ENCODE measurements around the gene CACNA1C.

The CACNA1C gene

GRCh38 chr12:2052826-2053678 is at the start of gene CACNA1C:
TSS of gene CACNA1C (plus strand) at chr12:2052987. CDS start at chr12:2053563, 576 bp downstream.
- peak; percentile 61 to 73 for ATAC-seq

GRCh38 chr12:2003676-2004112 is 49.1 kb upstream of the CACNA1C start:
- peak; percentile 2 to 12 for ATAC-seq

GRCh38 chr12:2004113-2004929 is 48.5 kb upstream of the CACNA1C start, which contains the start of gene DCP1B:
TSS of gene DCP1B (minus strand) at chr12:2004457. CDS start at chr12:2004431, 26 bp downstream.
- peak; percentile 100 for ATAC-seq

GRCh38 chr12:2008677-2009076 is 44.1 kb upstream of the CACNA1C start:
- ATAC-seq = no peak

DNA sequence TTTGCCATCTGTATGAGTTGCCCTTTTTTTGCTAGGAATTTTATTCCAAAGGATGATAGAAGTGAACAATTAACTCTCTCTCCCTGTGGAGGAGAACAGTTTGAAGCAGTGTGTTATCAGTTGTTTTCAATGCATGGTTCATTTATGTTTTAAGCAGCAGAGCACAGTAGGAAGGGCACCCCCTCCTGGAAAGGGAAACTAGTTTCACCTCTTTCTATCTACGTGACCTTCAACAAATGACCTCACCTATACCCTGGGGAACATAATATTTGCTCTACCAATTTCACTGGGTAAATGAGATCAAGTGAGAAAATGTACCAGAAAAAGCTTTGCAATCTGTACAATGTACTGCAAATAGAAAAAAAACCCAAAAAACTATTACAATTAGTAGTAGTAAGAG is 43.2 kb upstream of the CACNA1C start:
- ATAC-seq = no peak

GRCh38 chr12:2011643-2012607 is 40.9 kb upstream of the CACNA1C start:
- ATAC-seq = no peak

GRCh38 chr12:2013086-2013485 is 39.7 kb upstream of the CACNA1C start:
- no peak for ATAC-seq

GRCh38 chr12:2013527-2014223 is 39.1 kb upstream of the CACNA1C start:
- no peak for ATAC-seq

DNA sequence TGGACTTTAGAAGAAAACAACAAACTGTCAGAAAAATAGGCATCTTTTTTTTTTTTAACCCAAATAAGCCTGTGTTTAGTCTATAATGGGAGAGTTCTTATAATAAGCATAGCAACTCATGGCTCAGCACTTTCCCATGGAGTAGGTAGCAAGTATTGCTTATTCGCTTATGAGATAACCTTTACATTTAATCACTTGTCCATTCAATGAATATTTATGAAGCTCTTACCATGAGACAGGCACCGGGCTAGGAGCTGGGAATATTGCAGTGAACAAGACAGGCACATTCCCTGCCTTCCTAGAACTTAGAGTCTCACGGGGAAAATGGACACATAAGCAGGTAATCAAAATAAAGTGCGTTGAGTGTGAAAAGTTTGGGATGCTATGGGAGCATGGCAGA is 38.6 kb upstream of the CACNA1C start:
- ATAC-seq = no peak

- peak; percentile 76 to 83 for ATAC-seq
Observed at GRCh38 chr12:2016862-2017545, 35.8 kb upstream of the CACNA1C start.

DNA sequence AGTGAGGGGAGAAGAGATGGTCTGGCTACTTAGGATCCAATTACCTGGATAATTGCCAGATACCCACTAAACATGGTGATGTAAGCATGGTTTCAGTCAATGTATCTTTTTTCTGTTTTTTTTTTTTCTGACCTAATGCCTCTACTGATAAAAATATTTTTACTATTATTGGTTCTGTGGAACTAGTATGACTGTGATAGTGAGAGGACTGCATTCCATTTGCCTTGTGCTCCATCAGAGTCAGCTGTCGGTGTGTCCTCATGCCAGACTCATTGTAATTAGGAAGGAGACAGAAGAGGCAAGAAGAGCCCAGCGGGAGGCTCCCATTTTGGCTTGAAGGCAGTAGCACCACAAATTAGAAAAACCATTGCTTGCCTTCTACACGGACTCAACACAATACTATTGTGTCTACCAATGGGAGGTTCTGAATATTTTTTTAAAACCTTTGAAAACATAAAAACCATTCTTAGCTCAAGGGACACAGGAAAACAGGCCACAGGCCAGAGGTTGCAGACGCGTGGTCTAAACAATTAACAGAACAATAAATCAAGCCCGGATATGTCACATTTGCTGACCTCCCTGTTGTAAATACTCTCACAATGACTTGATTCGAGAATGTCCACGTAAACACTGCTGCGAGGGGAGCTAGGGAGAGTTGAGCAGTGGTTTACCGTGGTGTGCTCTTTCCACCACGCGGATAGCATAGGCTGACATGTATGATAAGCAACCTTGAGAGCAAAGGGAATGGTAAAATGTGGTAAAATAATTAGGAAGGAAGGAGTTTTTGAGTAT is 35.0 kb upstream of the CACNA1C start:
- ATAC-seq = peak in 1 of 2 donors; percentile 22

- no peak for ATAC-seq
Observed at GRCh38 chr12:2018391-2018790, 34.4 kb upstream of the CACNA1C start.

DNA sequence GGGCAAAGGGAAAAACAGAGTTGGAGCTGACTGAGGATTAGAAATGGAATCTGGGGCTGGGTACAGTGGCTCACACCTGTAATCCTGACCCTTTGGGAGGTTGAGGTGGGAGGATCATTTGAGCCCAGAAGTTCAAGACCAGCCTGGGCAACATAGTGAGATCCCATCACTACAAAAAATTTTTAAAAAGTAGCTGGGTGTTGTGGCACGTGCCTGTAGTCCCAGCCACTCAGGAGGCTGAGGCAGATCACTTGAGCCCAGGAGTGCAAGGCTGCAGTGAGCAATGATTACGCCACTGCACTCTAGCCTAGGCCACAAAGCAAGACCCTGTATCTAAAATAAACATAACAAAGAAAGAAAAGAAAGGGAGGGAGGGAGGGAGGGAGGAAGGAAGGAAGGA is 33.7 kb upstream of the CACNA1C start:
- ATAC-seq = no peak

DNA sequence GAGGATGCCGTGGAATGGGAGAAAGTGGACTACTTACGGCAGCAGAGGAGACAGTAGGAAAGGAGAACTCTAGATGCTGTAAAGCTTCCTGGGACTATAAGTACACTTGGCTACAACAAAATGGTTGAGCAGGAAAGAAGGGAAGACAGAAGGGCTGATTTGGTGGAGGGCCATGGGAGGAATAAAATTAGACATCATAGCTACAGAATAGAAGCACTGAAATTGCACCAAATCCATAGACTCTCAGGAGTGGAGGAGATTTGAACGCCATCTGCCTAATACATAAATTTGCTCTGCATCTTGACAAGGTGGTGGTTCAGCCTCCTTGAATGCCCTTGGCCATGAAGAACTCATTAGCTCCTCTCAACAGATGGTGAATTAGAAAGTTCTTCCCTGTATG is 32.3 kb upstream of the CACNA1C start:
- no peak for ATAC-seq

GRCh38 chr12:2023365-2023764 is 29.4 kb upstream of the CACNA1C start:
- no peak for ATAC-seq

GRCh38 chr12:2027351-2027750 is 25.4 kb upstream of the CACNA1C start:
- ATAC-seq = no peak

- no peak for ATAC-seq
Observed at GRCh38 chr12:2029851-2030250, 22.9 kb upstream of the CACNA1C start.

DNA sequence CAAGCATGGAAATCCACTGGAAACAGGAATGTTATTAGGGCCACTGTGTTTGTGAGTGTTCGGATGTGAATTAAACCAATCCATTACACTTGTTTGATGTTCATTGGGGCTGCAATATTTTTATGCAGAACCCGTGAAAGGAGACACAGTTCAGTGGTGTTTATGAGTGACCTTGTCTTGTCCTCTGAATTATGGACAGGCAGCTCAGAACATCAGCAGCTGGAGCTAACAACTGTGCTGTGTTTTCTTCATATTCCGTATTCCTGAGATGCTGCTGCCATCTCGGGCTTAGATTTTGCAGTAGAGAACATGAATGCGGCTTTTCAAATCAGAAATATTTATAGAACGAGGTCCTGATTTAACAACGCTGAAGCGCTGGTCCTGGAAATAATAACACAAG is 20.3 kb upstream of the CACNA1C start:
- no peak for ATAC-seq

GRCh38 chr12:2034633-2035430 is 18.0 kb upstream of the CACNA1C start:
- ATAC-seq = peak; percentile 97 to 98
